NB4 (cell line): Measurements from ENCODE around the gene DIDO1.

Experiments used
- CTCF ChIP-seq: IDR thresholded peaks from one replicate; pipeline ENCODE4 v1.5.1; 2012; ENCODE audit warnings: low read depth, low read length
- MAX ChIP-seq: IDR thresholded peaks from 2 replicates; pipeline ENCODE4 v1.6.1; 2011; ENCODE audit warnings: low read depth, low read length
- POLR2A ChIP-seq: IDR thresholded peaks from 2 replicates; pipeline ENCODE4 v1.6.1; 2011; ENCODE audit warnings: mild to moderate bottlenecking; ENCODE audit not compliant: insufficient read length; ENCODE audit errors: extremely low read depth

- TF ChIP-seq POLR2A, result no peak
- TF ChIP-seq CTCF, result no peak
- TF ChIP-seq MAX, result no peak
These were observed 50.6 kb downstream of the DIDO1 start for GRCh38 chr20:62875419-62876361.
